K562 (cell line): ENCODE measurements around the gene HBB. TPM values are rescaled to one million over a fixed set of nuclear protein-coding genes. Genes with fewer than 3 reads are reported as not detected.

Source experiments
- ARID3A ChIP-seq: IDR thresholded peaks from 2 replicates; pipeline ENCODE4 v1.6.1; 2012; ENCODE audit warnings: low read depth, low read length, improper control_type of control experiment, borderline replicate concordance
- CUX1 ChIP-seq: fragments of 200-800 bp; sonication (Bioruptor generic); IDR thresholded peaks from 2 replicates; pipeline ENCODE4 v1.6.1; 2016; ENCODE audit warnings: missing genetic modification characterization, missing compliant biosample characterization
- DACH1 ChIP-seq: fragments of 450-650 bp; IDR thresholded peaks from 2 replicates; pipeline ENCODE4 v1.6.1; 2018; ENCODE audit not compliant: partially characterized antibody
- ELF1 ChIP-seq: fragments of 200-800 bp; sonication (Bioruptor generic); IDR thresholded peaks from 2 replicates; pipeline ENCODE4 v1.6.1; 2016; ENCODE audit warnings: missing genetic modification characterization, missing compliant biosample characterization
- EP300 ChIP-seq: IDR thresholded peaks from 2 replicates; pipeline ENCODE4 v1.6.1; 2012; ENCODE audit warnings: low read length, improper control_type of control experiment
- NFATC3 ChIP-seq: fragments of 450-650 bp; IDR thresholded peaks from 2 replicates; pipeline ENCODE4 v1.6.1; 2017; ENCODE audit warnings: mild to moderate bottlenecking
- PHB2 ChIP-seq: fragments of 450-650 bp; IDR thresholded peaks from 2 replicates; pipeline ENCODE4 v1.6.1; 2017; ENCODE audit warnings: low read depth
- SNIP1 ChIP-seq: fragments of 450-650 bp; IDR thresholded peaks from 2 replicates; pipeline ENCODE4 v1.7.1; 2017; ENCODE audit warnings: low read depth, mild to moderate bottlenecking
- SP1 ChIP-seq: sonication (generic); formaldehyde crosslinking; IDR thresholded peaks from 2 replicates; pipeline ENCODE4 v1.8.1; 2022; ENCODE audit warnings: mild to moderate bottlenecking, missing genetic modification reagents
- TBL1XR1 ChIP-seq, 2 experiments: IDR thresholded peaks; 2 replicates each; pipeline ENCODE4 v1.6.1; 2012; ENCODE audit warnings: improper control_type of control experiment in 2 of 2, low read length in 2 of 2, mild to moderate bottlenecking in 1 of 2
- THRAP3 ChIP-seq: fragments of 450-650 bp; IDR thresholded peaks from 2 replicates; pipeline ENCODE4 v1.6.1; 2016; ENCODE audit warnings: mild to moderate bottlenecking, inconsistent platforms, borderline replicate concordance
- ZBTB12 ChIP-seq: fragments of 250-450 bp; sonication (Bioruptor Pico); IDR thresholded peaks from 2 replicates; pipeline ENCODE4 v1.4.0; 2020
- ZBTB9 ChIP-seq: fragments of 450-650 bp; formaldehyde crosslinking; IDR thresholded peaks from 2 replicates; pipeline ENCODE4 v1.4.0; 2020; ENCODE audit warnings: mild to moderate bottlenecking, moderate library complexity
- ZFP1 ChIP-seq: fragments of 450-650 bp; formaldehyde crosslinking; IDR thresholded peaks from 2 replicates; pipeline ENCODE4 v1.4.0; 2020; ENCODE audit warnings: mild to moderate bottlenecking, mixed read lengths
- ZNF175 ChIP-seq: fragments of 200-800 bp; sonication (Bioruptor generic); IDR thresholded peaks from 2 replicates; pipeline ENCODE4 v1.6.1; 2016; ENCODE audit warnings: low read depth, mild to moderate bottlenecking, missing genetic modification characterization, missing compliant biosample characterization
- ZNF212 ChIP-seq: fragments of 450-650 bp; formaldehyde crosslinking; IDR thresholded peaks from 2 replicates; pipeline ENCODE4 v1.4.0; 2020; ENCODE audit warnings: mild to moderate bottlenecking
- ZNF668 ChIP-seq: fragments of 250-450 bp; sonication (Bioruptor Pico); IDR thresholded peaks from 2 replicates; pipeline ENCODE4 v1.8.0; 2022; ENCODE audit warnings: mild to moderate bottlenecking, inconsistent platforms
- polyA plus RNA-seq, 8 experiments: library from polyadenylated mRNA; depleted of rRNA in 4 of 8; stranded (reverse) in 5 of 8; unstranded in 3 of 8; fragments of >200 nt; fragmentation: Nextera tagmentation in 2 of 8; fragmentation: Illumina TruSeq in 1 of 8; extraction: Ambion mirVana in 2 of 8; extraction: Trizol in 1 of 8; gene quantifications; 2 replicates each; pipeline versions ENCODE4 v1.2.1 to v1.2.3, GENCODE V29; 2011 to 2014; ENCODE audit warnings: inconsistent platforms in 1 of 8, missing spikeins in 1 of 8
- total RNA-seq, 7 experiments: library from RNA; depleted of rRNA in 6 of 7; stranded (reverse); fragments of >200 nt in 6 of 7; fragmentation: Illumina TruSeq in 2 of 7; extraction: Trizol in 2 of 7; gene quantifications; 2 replicates each; pipeline versions ENCODE4 v1.2.1 to v1.2.3, GENCODE V29; 2011 to 2021; ENCODE audit warnings: low replicate concordance in 1 of 7

The HBB gene
- total and polyA plus RNA-seq, 9 of the 15 experiments (the other 6 are each of a cell fraction or from before 2014, with no cell fraction given) = 0.33 to 3.4 (median 1.2) TPM; not detected in 2

- TF ChIP-seq ZBTB12 (CRISPR knock-in tag) (no peak), SNIP1 (no peak), NFATC3 (no peak; the same call in 1 of the 2 replicates), SP1 (CRISPR knock-in tag) (no peak; the same call in 1 of the 2 replicates), PHB2 (no peak), ZFP1 (CRISPR knock-in tag) (no peak), ARID3A (no peak), ZNF212 (CRISPR knock-in tag) (no peak), EP300 (peak; percentile 26; the same call in 1 of the 2 replicates), TBL1XR1 (IDR thresholded peaks at IDR 0.05; ENCODE audit: low read length in 2 of 2) (no peak), ELF1 (tag) (0 out of 2 replicates have a peak, but pooled peaks have one; percentile 30), ZNF175 (CRISPR knock-in tag) (no peak), ZNF668 (CRISPR knock-in tag) (no peak), ZBTB9 (CRISPR knock-in tag) (0 out of 2 replicates have a peak, but pooled peaks have one; percentile 12), CUX1 (CRISPR knock-in tag) (no peak), DACH1 (no peak), THRAP3 (no peak)
Observed at GRCh38 chr11:5242933-5243815, 16.3 kb upstream of the HBB start (continued).
